Transverse colon (tissue), 4 donors: ENCODE data around the gene PRDM2.

Experiments used
- EP300 ChIP-seq: sonication (generic); formaldehyde crosslinking; IDR thresholded peaks from one replicate; pipeline ENCODE4 v1.6.1; 2017; ENCODE audit warnings: antibody characterized with exemption, low read depth
- POLR2A ChIP-seq: fragments of 450-650 bp; IDR thresholded peaks from one replicate; pipeline ENCODE4 v1.6.1; 2016; ENCODE audit warnings: antibody characterized with exemption, mild to moderate bottlenecking, moderate library complexity
- POLR2AphosphoS5 ChIP-seq, 3 donors: sonication (generic); formaldehyde crosslinking; IDR thresholded peaks; one replicate each; pipeline ENCODE4 v1.6.1; 2016; ENCODE audit warnings: antibody characterized with exemption in 3 of 3
- TF ChIP-seq, protein P1 (sequence below), 5 experiments: fragments of 200-600 bp in 3 of 5; fragments of 450-650 bp in 2 of 5; sonication (generic) in 3 of 5; IDR thresholded peaks; 1 replicate in 2 of 5; 2 replicates in 3 of 5; pipeline ENCODE4 v1.5.1; 2016 to 2017; ENCODE audit warnings: antibody characterized with exemption in 5 of 5, inconsistent platforms in 3 of 5, mild to moderate bottlenecking in 2 of 5, moderate library complexity in 1 of 5

DNA sequence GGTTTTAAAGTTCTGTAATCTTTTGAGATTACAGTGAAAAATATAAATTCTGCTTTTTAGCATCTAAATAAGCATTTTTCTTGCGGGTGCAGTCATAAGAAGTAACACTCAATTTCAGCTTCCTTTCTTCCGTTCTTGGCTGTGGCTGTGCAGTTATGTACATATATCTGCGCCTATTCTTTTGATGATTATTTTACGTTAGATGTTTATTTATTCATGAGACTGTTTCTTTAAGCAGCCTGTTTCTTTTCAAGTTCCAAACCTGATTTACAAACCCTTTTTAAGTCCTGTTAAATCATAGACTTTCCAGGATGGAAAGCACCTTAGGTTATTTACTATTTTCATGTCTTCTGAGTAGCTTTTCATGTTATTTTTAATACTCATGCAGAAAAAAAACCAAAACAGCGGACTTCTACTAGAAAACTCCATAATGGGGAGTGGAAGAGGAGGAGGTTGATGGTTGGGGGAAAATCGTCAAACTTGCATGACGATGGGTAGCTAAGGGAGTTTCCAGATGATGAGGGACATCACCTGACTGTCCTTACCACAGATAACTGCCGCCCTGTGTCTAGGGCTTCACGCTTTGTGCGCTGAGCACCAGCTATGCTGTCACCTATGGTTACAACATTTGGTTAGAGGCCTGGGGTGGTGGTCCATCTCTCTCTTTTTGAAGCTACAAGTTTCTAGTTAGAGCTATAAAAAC lies 2.6 kb downstream of the PRDM2 start:
- TF ChIP-seq, protein P1, sequence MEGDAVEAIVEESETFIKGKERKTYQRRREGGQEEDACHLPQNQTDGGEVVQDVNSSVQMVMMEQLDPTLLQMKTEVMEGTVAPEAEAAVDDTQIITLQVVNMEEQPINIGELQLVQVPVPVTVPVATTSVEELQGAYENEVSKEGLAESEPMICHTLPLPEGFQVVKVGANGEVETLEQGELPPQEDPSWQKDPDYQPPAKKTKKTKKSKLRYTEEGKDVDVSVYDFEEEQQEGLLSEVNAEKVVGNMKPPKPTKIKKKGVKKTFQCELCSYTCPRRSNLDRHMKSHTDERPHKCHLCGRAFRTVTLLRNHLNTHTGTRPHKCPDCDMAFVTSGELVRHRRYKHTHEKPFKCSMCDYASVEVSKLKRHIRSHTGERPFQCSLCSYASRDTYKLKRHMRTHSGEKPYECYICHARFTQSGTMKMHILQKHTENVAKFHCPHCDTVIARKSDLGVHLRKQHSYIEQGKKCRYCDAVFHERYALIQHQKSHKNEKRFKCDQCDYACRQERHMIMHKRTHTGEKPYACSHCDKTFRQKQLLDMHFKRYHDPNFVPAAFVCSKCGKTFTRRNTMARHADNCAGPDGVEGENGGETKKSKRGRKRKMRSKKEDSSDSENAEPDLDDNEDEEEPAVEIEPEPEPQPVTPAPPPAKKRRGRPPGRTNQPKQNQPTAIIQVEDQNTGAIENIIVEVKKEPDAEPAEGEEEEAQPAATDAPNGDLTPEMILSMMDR (IDR thresholded peaks at IDR 0.05): no peak
- TF ChIP-seq POLR2AphosphoS5 (IDR thresholded peaks at IDR 0.05) (peak in 1 of 3 donors; percentile 14), POLR2A (no peak), EP300 (no peak)
